NCI-H1417 (cell line): ENCODE results near the gene GABBR2.
"Not testable (repeated sequence)": the region's sequence is repeated elsewhere in the genome, so short reads cannot be mapped to it uniquely, and the experiment has no call there.

Experiments used
- DNase-seq, 3 experiments: peaks; one replicate each; lab custom pipeline; 2025; lab: John Stamatoyannopoulos, UW

Gene GABBR2

GRCh38 chr9:98291820-98292219, 416.9 kb downstream of the GABBR2 start:
- no peak for DNase-seq

DNA sequence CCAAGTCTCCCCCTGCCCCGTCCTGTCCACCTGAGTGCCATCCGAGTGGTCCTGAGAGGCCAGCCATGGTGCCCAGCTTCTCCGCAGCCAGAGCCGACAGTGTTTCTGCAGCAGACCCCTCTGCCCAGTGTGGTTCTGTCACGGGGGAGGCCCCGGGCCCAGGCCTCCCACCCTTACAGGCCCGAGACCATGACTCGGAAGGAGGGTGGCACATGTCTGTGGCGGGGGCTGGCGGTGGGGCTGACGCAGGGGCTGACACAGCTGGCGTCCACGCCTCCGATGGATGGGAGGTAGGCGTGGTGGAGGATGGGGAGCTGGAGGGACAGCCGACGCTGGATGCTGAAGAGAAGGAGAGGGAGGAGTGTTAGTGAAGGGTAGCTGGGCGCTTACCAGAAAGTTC, 418.3 kb downstream of the GABBR2 start:
- no peak for DNase-seq

- DNase-seq: no peak
Observed at GRCh38 chr9:98289614-98290201, 419.0 kb downstream of the GABBR2 start.

GRCh38 chr9:98288881-98289280, 419.9 kb downstream of the GABBR2 start:
- no peak for DNase-seq

DNA sequence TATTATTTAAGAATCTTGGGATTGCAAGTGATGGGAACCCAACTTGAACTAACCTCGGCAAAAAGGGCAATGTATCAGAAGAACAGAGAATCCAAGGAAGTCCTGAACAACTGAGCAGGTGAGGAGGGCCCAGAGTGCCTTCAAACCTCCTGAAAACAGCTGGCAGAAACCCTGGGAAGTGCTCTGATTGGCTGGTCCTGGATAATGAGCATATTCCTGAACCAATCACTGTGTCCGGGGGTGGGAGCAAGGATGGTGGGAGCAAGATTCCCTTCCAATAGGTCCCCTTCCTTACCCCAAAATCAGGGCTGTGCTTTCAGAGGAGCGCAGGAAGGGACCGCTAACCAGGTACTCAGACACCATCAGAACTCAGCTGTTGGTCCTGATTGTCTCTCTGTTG, 421.4 kb downstream of the GABBR2 start:
- no peak for DNase-seq

GRCh38 chr9:98285446-98285845, 423.3 kb downstream of the GABBR2 start:
- no peak for DNase-seq

GRCh38 chr9:98284754-98285153, 424.0 kb downstream of the GABBR2 start:
- DNase-seq: no peak

DNA sequence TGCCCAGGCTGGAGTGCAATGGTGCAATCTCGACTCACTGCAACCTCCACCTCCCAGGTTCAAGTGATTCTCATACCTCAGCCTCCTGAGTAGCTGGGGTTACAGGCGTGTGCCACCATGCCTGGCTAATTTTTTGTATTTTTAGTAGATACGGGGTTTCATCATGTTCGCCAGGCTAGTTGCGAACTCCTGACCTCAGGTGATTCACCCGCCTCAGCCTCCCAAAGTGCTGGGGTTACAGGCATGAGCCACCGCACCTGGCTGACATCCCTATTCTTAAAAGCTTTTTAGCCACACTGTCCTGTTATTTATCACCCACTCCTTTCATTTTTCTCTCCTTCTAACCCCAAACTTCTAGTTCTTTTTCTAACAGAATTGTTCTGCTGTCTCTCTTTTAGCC, 425.6 kb downstream of the GABBR2 start:
- not testable (repeated sequence) for DNase-seq

DNA sequence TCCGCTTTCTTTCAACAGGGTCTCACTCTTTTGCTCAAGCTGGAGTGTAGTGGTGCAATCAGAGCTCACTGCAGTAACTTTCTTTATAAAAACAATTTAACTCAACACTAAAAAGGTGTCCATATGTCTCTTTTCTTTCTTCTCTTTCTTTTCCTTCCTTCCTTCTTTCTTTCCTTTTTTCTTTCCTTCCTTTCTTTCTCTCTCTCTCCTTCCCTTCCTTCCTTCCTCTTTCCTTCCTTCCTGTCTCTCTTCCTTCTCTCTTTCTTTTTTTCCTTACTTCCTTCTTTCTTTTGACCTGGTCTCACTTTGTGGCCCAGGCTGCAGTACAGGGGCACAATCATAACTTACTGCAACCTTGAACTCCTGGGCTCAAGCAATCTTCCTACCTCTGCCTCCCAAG, 427.5 kb downstream of the GABBR2 start:
- DNase-seq: no peak

DNA sequence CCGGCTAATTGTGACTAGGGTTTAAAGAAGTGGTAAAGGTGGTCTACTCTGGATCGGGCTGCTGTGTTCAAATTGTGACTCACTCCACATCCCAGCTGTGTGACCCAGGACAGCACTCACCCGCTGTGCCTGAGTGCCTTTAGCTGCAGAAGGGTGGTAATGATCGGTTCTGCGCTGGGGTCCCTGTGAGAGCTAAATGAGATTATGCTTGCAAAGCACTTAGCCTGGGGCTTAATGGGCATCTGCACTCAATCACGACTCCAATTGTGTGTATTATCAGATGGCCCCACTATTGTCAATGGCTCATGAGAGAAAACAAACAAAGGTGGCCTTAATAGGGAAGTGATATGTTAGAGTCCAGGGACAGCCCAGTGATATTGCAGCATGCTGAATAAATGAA, 428.2 kb downstream of the GABBR2 start:
- peak; percentile 8 to 99 (median 90) for DNase-seq

GRCh38 chr9:98280162-98280561, 428.6 kb downstream of the GABBR2 start:
- DNase-seq: peak in 1 of 3 experiments; percentile 52

DNA sequence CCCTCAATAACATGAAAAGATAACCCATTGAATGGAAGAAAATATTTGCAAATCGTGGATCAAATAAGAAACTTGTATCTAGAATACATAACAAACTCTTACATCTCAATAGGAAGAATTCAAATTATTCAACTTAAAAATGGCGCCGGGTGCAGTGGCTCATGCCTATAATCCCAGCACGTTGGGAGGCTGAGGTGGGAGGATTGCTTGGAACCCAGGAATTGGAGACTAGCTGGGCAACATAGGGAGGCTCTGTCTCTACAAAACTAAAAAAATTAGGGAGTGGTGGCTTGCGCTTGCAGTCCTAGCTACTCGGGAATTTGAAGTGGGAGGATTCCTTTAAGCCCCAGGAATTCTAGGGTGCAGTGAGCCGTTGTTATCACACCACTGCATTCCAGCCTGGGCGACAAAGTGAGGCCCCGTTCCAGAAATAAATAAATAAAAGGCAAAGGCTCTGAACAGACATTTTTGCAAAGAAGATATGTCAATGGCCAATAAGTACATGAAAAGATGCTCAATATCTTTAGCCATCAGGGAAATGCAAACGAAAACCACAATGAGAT, 431.7 kb downstream of the GABBR2 start:
- no peak for DNase-seq

- DNase-seq: no peak
Observed at GRCh38 chr9:98275159-98275558, 433.6 kb downstream of the GABBR2 start.

GRCh38 chr9:98272083-98272482, 436.7 kb downstream of the GABBR2 start:
- DNase-seq: no peak

DNA sequence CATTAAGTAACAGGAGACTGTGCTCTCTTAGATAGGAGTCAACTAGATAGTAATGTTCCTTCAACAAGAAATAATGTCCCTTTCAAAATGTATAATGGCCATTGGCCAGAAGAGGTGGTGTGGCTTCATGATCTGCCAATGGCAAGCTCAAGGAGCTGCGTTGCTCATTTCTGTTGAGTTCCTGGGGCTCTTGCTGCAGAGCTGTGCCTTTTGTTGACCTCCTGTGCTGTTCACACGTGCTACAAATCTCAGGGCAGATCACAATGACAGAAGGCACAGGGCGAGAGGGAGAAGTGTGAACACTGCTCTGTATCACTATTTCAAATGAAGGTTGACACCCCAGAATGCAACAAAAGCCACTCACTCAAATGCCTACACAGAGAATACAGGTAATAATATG, 437.3 kb downstream of the GABBR2 start:
- DNase-seq: peak in 1 of 3 experiments; percentile 15

DNA sequence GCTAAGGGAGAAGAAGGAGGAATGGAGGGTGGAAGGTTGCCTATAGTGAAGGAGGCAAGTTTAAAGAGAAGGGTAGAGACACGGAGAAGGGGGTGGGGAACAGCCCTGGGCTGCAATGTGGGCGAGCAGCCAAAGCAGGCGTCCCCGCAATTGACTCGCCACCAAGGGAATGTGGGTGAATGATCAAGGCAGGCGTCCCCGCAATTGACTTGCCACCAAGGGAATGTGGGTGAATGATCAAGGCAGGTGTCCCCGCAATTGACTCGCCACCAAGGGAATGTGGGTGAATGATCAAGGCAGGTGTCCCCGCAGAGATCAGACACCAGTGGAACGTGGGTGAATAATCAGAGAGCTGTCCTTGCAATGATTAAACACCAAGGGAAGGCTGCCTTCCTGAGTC, 438.5 kb downstream of the GABBR2 start:
- DNase-seq: not testable (repeated sequence)

GRCh38 chr9:98269652-98270051, 439.1 kb downstream of the GABBR2 start:
- not testable (repeated sequence) for DNase-seq

DNA sequence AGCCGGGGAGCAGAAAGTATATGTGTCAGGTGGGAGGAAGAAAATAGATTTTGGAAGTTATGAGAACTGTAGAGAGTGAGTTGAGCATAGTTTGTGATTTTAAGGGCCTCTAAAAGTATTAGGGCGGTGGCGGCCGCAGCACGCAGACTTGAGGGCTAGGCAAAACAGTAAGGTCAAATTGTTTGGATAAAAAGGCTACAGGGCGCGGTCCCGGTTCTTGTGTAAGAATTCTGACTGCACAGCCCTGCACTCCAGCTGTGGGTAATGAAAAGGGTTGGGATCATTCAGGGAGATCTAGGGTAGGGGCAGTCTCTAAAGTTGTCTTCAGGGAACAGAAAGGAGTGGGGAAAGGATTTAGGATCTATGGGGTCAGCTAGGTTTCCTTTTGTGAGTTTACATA, 441.2 kb downstream of the GABBR2 start:
- DNase-seq: not testable (repeated sequence)

- DNase-seq: no peak
Observed at GRCh38 chr9:98264516-98264915, 444.2 kb downstream of the GABBR2 start.

GRCh38 chr9:98263482-98264357, 445.0 kb downstream of the GABBR2 start:
- DNase-seq: peak; percentile 66 to 88 (median 67)

GRCh38 chr9:98263080-98263479, 445.7 kb downstream of the GABBR2 start:
- DNase-seq: no peak

DNA sequence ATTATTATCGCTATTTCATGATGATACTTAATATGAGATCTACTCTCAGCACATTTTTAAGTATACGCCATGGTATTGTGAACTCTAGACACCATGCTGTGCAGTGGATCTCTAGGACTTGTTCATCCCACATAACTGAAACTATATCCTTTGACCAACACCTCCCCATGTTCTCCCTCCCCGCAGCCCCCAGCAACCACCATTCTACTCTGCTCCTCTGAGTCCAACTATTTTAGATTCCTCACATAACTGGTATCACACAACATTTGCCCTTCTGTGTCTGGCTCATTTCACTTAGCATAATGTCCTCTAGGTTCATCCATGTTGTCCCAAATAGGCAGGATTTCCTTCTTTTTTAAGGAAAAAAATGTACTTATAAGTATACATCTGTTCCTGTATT, 446.7 kb downstream of the GABBR2 start:
- no peak for DNase-seq

- no peak for DNase-seq
Observed at GRCh38 chr9:98260635-98261034, 448.1 kb downstream of the GABBR2 start.
